ENCODE results near the gene SELENOO.

Gene SELENOO

GRCh38 chr22:50190182-50190940, 10.4 kb upstream of the SELENOO start:
- H3K27ac ChIP-seq (ENCODE audit: low read length) = no peak overlapping the region
- peaks cover 10% of the 10 kb centered on the region for H3K36me3 ChIP-seq (ENCODE audit: control insufficient read depth, low read depth, low read length)
- H3K4me1 ChIP-seq (ENCODE audit: control insufficient read depth, low read depth, low read length) = no peaks in the 10 kb centered on the region
- peak overlapping the region; percentile 34 for H3K4me3 ChIP-seq (ENCODE audit: low read length)
- no peaks in the 10 kb centered on the region for H3K9me3 ChIP-seq (ENCODE audit: control insufficient read depth, low read depth, low read length)
- peak overlapping the region; percentile 24 for H3K9ac ChIP-seq (ENCODE audit: low read length)
- no peaks in the 10 kb centered on the region for H3K27me3 ChIP-seq (ENCODE audit: control insufficient read depth, insufficient read depth, low read length)

DNA sequence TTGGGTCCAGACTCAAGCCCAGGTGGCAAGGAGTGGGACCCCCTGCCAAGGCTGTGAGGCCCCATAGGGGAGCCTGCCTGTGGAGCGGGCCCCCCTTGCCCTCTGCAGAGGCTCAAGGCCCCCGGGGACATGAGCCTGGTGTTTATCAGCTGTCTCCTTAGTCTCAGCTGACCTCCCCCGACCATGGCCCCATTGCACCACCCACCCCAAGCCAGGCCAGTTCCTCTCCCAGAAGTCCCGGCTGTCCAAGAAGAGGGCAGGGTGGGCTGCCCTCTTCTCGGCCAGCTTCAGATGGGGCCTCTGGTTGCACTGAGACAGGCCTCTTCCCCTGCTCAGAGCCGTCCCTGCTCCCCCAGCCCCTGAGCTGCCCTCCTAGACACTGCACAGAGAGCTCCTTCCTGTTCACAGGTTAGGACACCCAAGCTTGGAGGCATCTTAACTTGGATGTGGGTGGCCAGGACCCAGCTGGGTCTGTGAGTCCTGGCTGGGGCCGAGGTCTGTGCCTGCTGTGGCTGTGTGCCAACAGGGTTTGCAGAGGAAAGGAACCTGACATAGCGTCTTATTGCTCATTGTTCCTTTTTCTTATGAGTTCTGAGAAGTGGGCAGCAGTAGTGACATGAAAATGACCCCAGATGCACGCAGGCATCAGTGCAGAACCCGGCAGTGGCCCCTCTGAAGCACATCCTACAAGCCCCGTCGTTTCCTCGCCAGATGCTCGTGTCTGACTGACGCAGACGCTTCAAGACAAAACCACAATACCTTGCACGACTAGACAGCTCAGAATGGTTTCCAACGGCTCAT, 9.7 kb upstream of the SELENOO start:
- H3K27ac ChIP-seq (ENCODE audit: low read length) = no peak overlapping the region
- peak overlapping the region; percentile 34 for H3K4me3 ChIP-seq (ENCODE audit: low read length)
- peak overlapping the region; percentile 24 for H3K9ac ChIP-seq (ENCODE audit: low read length)
- H3K27me3 ChIP-seq (ENCODE audit: control insufficient read depth, insufficient read depth, low read length) = no peaks in the 10 kb centered on the region
- H3K9me3 ChIP-seq (ENCODE audit: control insufficient read depth, low read depth, low read length) = no peaks in the 10 kb centered on the region
- H3K4me1 ChIP-seq (ENCODE audit: control insufficient read depth, low read depth, low read length) = no peaks in the 10 kb centered on the region
- H3K36me3 ChIP-seq (ENCODE audit: control insufficient read depth, low read depth, low read length) = peaks cover 13% of the 10 kb centered on the region

- Histone ChIP-seq H3K36me3 (ENCODE audit: control insufficient read depth, low read depth, low read length) (peaks cover 16% of the 10 kb centered on the region), H3K27me3 (ENCODE audit: control insufficient read depth, insufficient read depth, low read length) (no peaks in the 10 kb centered on the region), H3K9ac (ENCODE audit: low read length) (no peak overlapping the region), H3K9me3 (ENCODE audit: control insufficient read depth, low read depth, low read length) (no peaks in the 10 kb centered on the region), H3K27ac (ENCODE audit: low read length) (no peak overlapping the region), H3K4me1 (ENCODE audit: control insufficient read depth, low read depth, low read length) (no peaks in the 10 kb centered on the region), H3K4me3 (ENCODE audit: low read length) (no peak overlapping the region)
Observed at GRCh38 chr22:50192436-50193204, 8.2 kb upstream of the SELENOO start.

- Histone ChIP-seq H3K27me3 (ENCODE audit: control insufficient read depth, insufficient read depth, low read length) (no peaks in the 10 kb centered on the region), H3K9ac (ENCODE audit: low read length) (no peak overlapping the region), H3K4me3 (ENCODE audit: low read length) (no peak overlapping the region), H3K9me3 (ENCODE audit: control insufficient read depth, low read depth, low read length) (no peaks in the 10 kb centered on the region), H3K4me1 (ENCODE audit: control insufficient read depth, low read depth, low read length) (no peaks in the 10 kb centered on the region), H3K36me3 (ENCODE audit: control insufficient read depth, low read depth, low read length) (peaks cover 16% of the 10 kb centered on the region), H3K27ac (ENCODE audit: low read length) (no peak overlapping the region)
Observed at GRCh38 chr22:50193621-50194020, 7.2 kb upstream of the SELENOO start.

DNA sequence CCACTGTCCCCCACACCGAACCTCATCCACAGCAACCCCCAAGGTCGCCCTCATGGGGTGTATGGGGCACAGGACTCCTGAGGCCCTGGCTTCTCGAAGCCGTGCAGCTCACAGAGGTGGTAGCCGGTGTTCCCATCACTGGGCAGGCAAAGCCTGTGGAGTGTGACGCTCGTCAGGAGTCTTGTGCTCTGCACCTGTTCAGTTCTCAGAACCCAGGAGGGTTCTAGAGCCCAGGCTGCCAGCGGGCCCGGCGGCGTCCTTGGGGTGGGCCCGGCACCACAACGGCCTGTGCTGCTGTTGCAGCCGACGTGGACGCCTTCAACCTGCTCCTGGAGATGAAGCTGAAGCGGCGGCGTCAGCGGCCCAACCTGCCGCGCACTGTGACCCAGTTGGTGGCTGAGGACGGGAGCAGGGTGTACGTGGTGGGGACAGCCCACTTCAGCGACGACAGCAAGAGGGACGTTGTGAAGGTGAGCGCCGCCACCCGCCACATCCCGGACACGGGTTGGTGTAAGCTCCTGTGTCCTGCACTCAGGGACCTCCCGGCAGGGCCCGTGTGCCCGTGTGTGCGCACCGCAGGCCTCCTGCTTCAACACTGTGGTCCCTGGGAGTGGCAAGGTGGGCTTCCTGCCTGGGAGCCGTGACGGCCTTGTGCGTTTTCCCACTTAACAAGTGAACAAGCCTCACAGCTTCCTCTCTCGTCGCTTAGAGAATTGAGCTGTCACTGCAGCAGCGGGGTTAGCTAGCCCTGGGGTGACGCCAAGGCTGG, 6.6 kb upstream of the SELENOO start:
- H3K36me3 ChIP-seq (ENCODE audit: control insufficient read depth, low read depth, low read length) = peaks cover 16% of the 10 kb centered on the region
- H3K4me3 ChIP-seq (ENCODE audit: low read length) = no peak overlapping the region
- no peaks in the 10 kb centered on the region for H3K4me1 ChIP-seq (ENCODE audit: control insufficient read depth, low read depth, low read length)
- no peaks in the 10 kb centered on the region for H3K9me3 ChIP-seq (ENCODE audit: control insufficient read depth, low read depth, low read length)
- no peak overlapping the region for H3K9ac ChIP-seq (ENCODE audit: low read length)
- H3K27me3 ChIP-seq (ENCODE audit: control insufficient read depth, insufficient read depth, low read length) = no peaks in the 10 kb centered on the region
- no peak overlapping the region for H3K27ac ChIP-seq (ENCODE audit: low read length)

DNA sequence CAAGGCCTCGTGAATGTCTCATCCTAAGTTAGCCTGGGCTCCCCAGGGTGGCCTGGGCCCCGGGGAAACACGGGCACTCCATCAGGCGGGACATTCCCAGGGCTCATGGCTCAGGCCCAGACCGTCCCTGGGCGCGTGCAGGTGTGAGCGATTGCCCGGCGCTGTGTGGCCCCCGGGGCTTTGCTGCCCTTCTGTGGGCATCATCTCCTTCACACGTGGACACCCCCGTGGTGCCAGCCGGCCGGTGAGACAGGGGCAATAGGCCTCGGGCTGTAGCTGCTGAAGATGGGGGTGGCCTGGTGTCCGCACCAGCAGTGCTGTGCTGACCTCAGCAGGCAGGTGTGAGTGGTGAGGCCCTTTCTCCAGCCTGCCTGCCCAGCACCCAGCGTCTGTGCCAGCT, 4.6 kb upstream of the SELENOO start:
- no peaks in the 10 kb centered on the region for H3K27me3 ChIP-seq (ENCODE audit: control insufficient read depth, insufficient read depth, low read length)
- H3K36me3 ChIP-seq (ENCODE audit: control insufficient read depth, low read depth, low read length) = peaks cover 16% of the 10 kb centered on the region
- H3K9ac ChIP-seq (ENCODE audit: low read length) = no peak overlapping the region
- H3K9me3 ChIP-seq (ENCODE audit: control insufficient read depth, low read depth, low read length) = no peaks in the 10 kb centered on the region
- H3K4me3 ChIP-seq (ENCODE audit: low read length) = no peak overlapping the region
- H3K27ac ChIP-seq (ENCODE audit: low read length) = no peak overlapping the region
- no peaks in the 10 kb centered on the region for H3K4me1 ChIP-seq (ENCODE audit: control insufficient read depth, low read depth, low read length)

DNA sequence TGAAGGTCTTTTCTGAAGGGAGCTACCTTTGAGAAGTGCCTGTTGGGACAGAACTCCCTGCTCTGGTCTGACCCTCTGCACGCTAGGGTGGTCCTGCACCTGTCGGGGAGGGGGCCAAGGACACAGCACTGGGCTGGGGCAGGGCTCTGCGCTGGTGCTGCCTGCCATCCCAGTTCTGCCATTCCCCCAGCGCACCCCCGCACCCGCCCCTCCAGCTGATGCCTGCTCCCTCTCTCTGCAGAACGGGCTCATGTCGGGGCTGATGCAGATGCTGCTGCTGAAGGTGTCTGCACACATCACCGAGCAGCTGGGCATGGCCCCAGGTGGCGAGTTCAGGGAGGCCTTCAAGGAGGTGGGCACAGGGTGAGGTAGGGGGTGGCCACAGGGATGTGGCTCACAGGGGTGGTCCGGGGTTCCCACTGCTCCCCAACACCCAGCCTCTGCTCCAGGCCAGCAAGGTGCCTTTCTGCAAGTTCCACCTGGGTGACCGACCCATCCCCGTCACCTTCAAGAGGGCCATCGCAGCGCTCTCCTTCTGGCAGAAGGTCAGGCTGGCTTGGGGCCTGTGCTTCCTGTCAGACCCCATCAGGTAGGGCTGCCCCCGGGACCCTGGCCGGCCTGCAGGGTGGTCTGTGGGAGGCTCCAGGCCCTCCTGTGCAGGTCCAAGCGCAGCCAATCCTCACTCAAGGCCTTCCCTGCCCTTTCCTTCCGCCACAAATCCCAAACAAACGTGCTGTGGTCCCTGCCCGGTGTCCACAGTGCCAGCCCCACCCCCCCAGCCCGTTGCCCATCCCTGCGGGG, 3.6 kb upstream of the SELENOO start:
- peaks cover 16% of the 10 kb centered on the region for H3K36me3 ChIP-seq (ENCODE audit: control insufficient read depth, low read depth, low read length)
- H3K27ac ChIP-seq (ENCODE audit: low read length) = no peak overlapping the region
- H3K4me1 ChIP-seq (ENCODE audit: control insufficient read depth, low read depth, low read length) = peaks cover 5% of the 10 kb centered on the region
- no peak overlapping the region for H3K4me3 ChIP-seq (ENCODE audit: low read length)
- no peaks in the 10 kb centered on the region for H3K9me3 ChIP-seq (ENCODE audit: control insufficient read depth, low read depth, low read length)
- H3K9ac ChIP-seq (ENCODE audit: low read length) = no peak overlapping the region
- no peaks in the 10 kb centered on the region for H3K27me3 ChIP-seq (ENCODE audit: control insufficient read depth, insufficient read depth, low read length)

DNA sequence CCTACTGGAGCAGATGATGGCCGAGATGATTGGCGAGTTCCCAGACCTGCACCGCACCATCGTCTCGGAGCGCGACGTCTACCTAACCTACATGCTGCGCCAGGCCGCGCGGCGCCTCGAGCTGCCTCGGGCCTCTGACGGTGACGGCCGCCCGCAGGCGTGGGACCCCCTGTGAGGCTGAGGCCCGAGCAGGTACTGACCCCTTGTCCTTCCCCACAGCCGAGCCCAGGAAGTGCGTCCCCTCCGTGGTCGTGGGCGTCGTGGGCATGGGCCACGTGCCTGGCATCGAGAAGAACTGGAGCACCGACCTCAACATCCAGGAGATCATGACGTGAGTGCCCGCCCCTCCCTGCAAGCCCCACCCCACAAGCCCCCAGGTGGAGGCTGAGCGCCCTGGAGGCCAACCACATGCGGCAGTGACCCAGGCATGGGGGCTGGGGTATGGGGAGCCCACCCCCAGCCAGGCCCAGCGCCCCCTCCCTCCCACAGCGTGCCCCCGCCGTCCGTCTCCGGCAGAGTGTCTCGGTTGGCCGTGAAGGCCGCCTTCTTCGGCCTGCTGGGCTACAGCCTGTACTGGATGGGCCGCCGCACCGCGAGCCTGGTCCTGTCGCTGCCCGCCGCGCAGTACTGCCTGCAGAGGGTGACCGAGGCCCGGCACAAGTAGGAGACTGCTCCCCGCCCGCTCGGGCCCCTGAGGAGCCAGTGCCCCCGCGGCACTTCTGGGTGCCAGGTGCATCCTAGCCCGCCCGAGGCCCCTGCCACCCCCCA, 2.8 kb upstream of the SELENOO start:
- H3K4me3 ChIP-seq (ENCODE audit: low read length) = no peak overlapping the region
- H3K9me3 ChIP-seq (ENCODE audit: control insufficient read depth, low read depth, low read length) = no peaks in the 10 kb centered on the region
- peaks cover 16% of the 10 kb centered on the region for H3K36me3 ChIP-seq (ENCODE audit: control insufficient read depth, low read depth, low read length)
- no peak overlapping the region for H3K27ac ChIP-seq (ENCODE audit: low read length)
- H3K4me1 ChIP-seq (ENCODE audit: control insufficient read depth, low read depth, low read length) = peaks cover 5% of the 10 kb centered on the region
- no peaks in the 10 kb centered on the region for H3K27me3 ChIP-seq (ENCODE audit: control insufficient read depth, insufficient read depth, low read length)
- H3K9ac ChIP-seq (ENCODE audit: low read length) = no peak overlapping the region

GRCh38 chr22:50198624-50199017, 2.2 kb upstream of the SELENOO start:
- Histone ChIP-seq H3K4me3 (ENCODE audit: low read length) (no peak overlapping the region), H3K4me1 (ENCODE audit: control insufficient read depth, low read depth, low read length) (peaks cover 5% of the 10 kb centered on the region), H3K9ac (ENCODE audit: low read length) (no peak overlapping the region), H3K36me3 (ENCODE audit: control insufficient read depth, low read depth, low read length) (peaks cover 16% of the 10 kb centered on the region), H3K9me3 (ENCODE audit: control insufficient read depth, low read depth, low read length) (no peaks in the 10 kb centered on the region), H3K27me3 (ENCODE audit: control insufficient read depth, insufficient read depth, low read length) (no peaks in the 10 kb centered on the region), H3K27ac (ENCODE audit: low read length) (no peak overlapping the region)

- no peaks in the 10 kb centered on the region for H3K9me3 ChIP-seq (ENCODE audit: control insufficient read depth, low read depth, low read length)
- H3K4me3 ChIP-seq (ENCODE audit: low read length) = peak overlapping the region; percentile 64
- H3K36me3 ChIP-seq (ENCODE audit: control insufficient read depth, low read depth, low read length) = peaks cover 17% of the 10 kb centered on the region
- peaks cover 5% of the 10 kb centered on the region for H3K4me1 ChIP-seq (ENCODE audit: control insufficient read depth, low read depth, low read length)
- no peaks in the 10 kb centered on the region for H3K27me3 ChIP-seq (ENCODE audit: control insufficient read depth, insufficient read depth, low read length)
- no peak overlapping the region for H3K27ac ChIP-seq (ENCODE audit: low read length)
- H3K9ac ChIP-seq (ENCODE audit: low read length) = no peak overlapping the region
Observed at GRCh38 chr22:50199251-50199721, 1.5 kb upstream of the SELENOO start.
